Fibroblast of skin of left quadriceps (primary cell): ENCODE measurements around the gene PRDM7.
"Not testable (repeated sequence)": the region's sequence is repeated elsewhere in the genome, so short reads cannot be mapped to it uniquely, and the experiment has no call there.

Experiments
- DNase-seq, 2 experiments: peaks; one replicate each; pipeline ENCODE4 v3.0.0-alpha.2; 2013; ENCODE audit warnings: low read depth in 2 of 2

The PRDM7 gene

DNA sequence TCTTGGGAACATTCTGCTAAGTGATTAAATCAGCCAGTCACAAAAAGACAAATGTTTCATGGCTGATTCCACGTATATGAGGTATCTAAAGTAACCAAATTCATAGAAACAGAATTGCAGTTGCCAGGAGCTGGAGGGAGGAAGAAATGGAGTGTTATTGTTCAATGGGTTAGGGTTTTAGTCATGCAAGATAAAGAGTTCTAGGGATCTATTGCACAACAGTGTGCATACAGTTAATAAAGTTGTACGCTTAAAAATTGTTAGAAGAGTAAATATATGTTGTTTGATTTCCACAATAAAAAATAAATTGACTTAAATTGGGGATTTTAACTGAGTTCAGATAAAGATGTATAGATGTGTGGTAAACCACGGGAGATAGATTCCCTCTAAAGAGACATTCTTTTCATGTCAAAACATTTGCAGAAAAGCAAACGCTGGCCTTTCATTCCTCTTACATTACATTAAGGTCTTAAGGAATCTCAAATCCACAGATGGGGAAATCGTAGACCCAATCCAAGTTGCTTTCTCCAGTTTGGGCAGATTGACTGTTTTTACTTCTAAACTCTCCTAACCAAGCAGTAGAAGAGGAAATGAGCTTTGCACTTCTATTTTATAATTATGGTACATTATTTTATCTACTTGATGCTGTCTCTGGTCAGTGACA, 4.6 kb downstream of the PRDM7 start:
- no peak for DNase-seq

DNA sequence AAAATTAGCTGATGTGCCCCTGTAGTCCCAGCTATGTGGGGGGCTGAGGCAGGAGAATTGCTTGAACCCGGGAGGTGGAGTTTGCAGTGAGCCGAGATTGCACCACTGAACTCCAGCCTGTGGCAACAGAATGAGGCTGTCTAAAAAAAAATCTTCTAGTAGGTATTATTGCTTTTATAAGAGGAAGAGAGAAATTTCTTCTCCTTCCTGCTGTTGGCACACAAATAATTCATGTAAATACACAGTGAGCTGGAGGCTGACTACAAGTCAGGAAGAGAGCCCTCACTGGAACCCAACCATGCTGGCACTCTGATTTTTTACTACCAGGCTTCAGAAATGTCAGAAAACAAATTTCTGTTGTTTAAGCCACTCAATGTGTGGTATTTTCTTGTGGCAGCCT, 6.7 kb downstream of the PRDM7 start:
- no peak for DNase-seq

DNA sequence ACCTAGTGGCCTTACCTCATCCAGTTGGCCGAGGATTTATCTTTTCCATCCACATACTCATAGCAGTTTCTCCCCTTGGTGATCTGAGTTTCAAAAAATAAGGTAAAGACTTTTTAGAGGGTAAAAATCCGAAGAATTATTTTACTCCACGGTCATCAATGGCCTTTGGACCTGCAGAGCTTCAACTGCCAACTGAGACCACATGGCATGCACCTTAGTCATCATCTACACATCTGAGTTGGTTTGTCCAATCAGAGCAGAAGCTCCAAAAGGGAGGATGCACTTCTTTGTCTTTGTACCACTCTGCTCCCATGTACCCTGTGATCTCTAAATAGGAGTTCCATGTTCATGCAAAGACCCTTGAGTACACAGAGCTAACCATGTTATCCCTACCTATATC, 15.7 kb downstream of the PRDM7 start:
- no peak for DNase-seq

DNA sequence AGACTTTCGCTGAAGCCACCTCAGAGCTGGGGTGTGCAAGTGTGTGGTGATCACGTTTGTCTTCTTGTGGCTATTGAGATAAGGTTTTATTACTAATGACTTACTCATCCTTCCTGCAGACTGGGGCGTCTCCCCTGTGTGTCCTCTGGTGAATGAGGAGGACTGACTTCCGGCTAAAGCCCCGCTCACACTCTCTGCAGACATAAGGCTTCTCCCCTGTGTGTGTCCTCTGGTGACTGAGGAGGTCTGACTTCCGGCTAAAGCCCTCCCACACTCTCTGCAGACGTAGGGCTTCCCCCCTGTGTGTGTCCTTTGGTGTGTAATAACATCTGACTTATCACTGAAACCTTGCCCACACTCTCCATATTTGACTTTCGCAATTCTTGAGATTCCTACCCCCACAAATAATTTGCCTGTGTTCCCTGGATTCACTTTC, 19.4 kb downstream of the PRDM7 start:
- peak in 1 of 2 experiments; percentile 15 for DNase-seq

DNA sequence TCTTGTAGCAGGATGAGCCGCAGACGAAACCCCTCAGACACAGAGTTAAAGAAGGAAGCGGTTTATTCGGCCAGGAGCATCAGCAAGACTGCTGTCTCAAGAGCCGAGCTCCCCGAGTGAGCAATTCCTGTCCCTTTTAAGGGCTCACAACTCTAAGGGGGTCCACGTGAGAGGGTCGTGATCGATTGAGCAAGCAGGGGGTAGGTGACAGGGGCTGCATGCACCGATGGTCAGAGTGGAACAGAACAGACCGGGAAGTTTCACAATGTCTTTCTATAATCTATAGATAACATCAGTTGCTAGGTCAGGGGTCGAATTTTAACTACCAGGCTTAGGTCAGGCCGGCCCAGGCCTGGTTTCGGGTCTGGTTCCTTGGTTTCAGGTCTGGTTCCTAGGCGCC, 20.6 kb downstream of the PRDM7 start:
- not testable (repeated sequence) for DNase-seq

DNA sequence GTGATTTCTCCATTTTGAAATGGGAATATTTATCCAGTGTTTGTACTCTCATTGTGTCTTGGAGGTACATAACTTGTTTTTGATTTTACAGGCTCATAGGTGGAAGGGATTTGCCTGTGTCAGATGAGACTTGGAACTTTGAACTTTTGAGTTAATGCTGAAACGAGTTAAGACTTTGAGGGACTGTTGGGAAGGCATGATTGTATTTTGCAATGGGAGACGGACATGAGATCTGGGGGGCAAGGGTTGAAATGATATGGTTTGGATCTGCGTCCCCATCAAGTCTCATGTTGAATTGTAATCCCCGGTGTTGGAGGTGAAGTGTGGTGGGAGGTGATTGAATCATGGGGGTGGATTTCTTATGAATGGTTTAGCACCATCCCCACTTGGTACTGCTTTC, 21.8 kb downstream of the PRDM7 start:
- no peak for DNase-seq

DNA sequence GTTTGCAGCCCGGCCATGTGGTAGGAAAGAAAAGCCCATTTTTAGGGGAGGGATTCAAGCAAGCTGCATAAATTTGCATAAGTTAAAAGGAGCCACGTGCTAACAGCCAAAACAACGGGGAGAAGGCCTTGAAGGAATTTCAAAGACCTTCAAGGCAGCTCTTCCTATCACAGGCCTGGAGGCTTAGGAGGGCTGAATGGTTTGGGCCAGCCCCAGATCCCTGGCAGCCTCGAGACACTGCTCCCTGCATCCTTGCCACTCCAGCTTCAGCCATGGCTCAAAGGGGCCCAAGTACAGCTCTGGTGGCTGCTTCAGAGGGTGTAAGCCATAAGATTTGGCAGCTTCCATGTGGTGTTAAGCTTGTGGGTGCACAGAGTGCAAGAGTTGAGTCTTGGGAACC, 22.6 kb downstream of the PRDM7 start:
- DNase-seq, result no peak

DNA sequence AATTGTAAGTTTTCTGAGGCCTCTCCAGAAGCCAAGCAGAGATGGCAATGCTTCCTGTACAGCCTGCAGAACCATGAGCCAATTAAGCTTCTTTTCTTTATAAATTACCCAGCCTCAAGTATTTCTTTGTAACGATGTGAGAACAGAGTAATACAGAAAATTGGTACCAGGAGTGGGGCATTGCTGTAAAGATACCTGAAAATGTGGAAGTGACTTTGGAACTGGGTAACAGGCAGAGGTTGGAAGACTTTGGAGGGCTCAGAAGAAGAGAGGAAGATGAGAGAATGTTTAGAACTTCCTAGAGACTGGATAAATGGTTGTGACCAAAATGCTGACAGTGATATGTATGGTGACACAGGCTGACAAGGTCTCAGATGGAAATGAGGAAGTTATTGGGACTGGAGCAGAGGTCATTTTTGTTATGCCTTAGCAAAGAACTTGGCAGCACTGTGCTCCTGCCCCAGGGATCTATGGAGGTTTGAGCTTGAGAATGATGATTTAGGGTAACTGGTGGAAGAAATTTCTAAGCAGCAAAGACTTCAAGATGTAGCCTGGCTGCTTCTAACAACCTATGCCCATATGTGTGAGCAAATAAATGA, 23.1 kb downstream of the PRDM7 start:
- no peak for DNase-seq

DNA sequence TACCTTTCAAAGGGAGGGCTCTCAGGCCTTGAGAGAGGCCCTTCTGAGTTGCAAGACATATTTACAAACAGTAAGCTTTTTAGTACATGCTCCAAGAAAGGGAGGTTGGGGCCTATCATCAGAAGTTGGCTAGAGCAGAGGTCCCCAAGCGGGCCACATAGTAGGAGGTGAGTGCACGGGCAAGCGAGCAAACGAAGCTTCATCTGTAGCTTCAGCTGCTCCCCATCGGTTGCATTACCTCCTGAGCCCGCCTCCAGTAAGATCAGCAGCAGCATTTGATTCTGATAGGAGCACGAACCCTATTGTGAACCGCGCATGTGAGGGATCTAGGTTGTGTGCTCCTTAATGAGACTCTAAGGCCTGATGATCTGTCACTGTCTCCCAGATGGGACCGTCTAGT, 26.2 kb downstream of the PRDM7 start:
- no peak for DNase-seq

DNA sequence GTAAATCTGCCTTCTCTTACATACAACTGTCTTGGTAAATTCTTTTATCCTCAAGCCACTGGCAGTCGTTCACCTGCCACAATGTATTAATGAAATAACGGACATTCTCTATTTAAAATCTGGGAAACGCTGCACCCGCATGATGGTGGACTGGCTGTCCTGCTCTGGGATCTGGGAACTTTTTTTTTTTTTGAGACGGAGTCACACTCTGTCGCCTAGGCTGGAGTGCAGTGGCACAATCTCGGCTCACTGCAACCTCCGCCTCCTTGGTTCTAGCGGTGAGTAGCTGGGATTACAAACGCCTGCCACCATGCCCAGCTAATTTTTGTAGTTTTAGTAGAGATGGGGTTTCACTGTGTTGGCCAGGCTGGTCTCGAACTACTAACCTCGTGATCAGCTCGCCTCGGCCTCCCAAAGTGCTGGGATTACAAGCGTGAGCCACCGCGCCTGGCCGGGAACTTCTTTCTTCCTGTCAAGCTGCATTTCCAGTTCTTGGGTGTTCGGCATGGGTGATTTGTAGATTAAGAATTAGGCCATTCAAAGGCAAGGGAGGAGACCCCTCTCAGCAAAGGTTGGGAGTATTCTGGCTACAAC, 28.3 kb downstream of the PRDM7 start:
- no peak for DNase-seq

DNA sequence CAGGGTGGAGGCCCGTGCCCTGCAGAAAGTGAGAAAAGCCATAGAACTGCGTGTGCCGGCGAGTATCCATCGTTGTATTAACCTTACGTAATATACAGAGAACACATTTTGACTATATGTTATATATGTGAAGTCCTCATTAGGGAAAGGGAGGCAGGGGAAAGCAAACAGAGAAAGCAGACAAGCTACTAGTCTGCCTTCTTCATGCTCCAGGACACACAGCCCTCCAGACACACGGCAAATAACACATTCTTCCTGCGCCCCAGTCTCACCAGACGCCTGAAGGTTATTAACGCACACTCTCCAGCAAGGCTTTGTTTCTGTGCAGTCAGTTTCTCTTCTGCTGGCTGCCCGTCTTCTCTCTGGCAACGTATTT, 28.8 kb downstream of the PRDM7 start:
- DNase-seq, result no peak

DNA sequence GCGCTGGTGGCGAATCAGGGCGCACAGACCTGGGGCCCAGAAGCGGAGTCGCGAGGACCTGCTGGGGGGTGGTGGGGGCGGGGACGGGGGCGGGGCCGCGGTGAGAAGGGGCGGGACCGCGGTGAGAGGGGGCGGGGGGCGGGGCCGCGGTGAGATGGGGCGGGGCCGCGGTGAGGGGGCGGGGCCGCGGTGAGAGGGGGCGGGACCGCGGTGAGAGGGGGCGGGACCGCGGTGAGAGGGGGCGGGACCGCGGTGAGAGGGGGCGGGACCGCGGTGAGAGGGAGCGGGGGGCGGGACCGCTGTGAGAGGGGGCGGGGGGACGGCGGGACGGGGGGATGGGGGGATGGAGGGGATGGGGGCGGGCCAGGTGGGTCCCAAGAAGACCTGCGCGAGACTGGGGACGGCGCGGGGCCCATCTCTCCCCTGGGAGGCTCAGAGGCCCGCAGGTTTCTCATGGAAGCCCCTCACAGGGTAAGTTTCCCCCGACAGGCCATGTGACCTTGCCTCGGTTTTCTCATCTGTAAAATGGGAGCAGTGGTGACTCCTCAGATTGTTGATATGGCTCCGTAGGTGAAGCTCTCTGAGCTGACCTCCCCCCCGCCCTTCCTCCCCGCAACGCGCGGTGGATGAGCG, 29.3 kb downstream of the PRDM7 start:
- no peak for DNase-seq

DNA sequence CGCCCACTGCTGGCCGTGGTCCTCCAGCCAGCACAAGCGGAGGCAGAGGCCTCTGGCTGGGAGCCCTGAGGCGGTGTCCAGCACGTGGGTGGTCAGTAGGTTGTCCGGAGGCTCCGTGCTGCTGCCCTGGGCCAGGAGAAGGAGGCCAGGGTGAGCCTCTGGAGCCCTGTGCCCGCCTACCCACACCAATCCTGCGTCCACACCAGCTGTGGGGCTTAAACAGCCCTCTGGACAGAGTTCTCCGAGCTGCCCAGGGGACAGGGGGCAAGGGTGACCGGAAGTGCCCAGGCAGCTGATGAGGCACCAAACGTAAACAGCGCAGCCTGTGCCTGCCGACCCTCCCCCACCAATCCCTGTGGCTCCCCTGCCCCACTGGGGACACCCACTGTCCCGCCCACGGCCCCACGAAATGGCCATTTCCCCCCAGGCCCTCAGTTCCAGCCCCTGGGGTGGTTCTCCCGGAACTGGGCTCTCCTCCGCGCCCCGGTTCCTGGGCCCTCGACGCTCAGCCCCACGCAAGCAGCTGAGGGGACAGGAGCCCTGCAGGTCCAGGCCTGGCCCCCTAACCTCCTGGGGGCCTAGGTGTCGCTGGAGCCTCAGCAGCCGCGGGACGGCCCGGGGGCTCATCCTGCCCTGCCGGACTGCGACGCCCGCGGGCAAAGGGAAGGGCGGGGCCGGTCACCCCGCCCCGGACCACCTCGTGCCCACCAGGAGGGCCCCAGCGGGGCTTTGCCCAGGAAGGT, 30.0 kb downstream of the PRDM7 start:
- DNase-seq, result no peak

DNA sequence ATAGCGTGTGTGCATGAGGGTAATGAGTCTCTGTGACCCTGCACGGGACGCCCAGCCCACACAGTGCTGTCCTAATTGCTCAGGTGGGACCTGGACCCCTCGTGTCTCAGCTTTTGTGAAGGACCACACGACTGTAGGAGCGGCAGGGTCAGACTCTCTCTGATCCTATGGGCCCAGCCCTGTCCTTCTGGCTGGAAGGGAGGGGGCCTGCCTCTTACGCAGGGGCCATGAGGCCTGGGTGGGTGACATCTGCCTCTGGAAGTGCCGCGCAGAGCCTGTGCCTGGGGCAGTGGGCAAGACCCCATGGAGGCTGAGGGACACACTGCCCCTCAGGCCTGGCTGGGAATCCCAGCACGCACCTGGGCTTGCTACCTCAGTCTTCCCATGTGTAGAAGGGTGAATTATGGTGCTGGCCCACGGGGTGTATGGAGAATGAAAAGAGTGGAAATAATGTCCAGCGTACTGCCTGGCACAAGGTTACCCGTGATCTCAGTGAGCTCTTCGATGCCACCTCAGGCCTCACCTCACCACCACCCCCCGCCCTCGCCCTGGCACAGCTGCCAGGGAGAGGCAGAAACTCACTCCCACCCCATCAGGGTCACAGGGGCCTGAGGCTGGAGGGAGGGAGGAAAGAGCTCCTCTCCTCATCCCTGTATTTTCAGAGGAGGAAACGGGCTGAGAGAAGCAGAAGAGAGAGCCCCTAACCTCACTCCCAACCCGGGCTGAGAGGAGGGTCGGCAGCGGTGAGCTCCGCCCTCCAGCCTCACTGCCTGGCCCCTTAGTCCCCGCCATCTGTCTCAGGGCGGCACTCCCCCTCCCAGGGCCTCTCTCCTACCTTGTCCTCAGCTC, 30.8 kb downstream of the PRDM7 start:
- DNase-seq, result no peak

DNA sequence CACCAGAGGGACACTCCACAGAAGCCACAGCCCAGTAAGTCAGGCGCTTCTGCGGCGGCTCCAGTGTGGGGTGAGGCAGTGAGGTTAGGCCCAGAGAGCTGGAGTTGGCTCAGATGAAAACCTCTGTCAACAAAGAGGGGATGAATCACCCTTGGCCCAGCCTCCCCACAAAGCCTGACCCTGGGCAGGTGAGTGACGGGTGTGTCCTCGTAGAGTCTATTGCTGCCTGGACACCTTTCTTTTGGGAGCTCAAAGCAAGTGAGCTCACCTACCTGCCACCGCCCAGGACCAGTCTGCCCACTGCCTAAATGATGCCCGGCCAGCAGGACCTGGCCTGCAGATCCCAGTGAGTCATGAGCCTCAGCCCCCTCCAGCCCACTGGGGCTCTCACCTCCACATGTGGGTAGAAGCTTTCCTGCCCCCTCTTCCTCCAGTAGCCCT, 33.0 kb downstream of the PRDM7 start:
- no peak for DNase-seq

DNA sequence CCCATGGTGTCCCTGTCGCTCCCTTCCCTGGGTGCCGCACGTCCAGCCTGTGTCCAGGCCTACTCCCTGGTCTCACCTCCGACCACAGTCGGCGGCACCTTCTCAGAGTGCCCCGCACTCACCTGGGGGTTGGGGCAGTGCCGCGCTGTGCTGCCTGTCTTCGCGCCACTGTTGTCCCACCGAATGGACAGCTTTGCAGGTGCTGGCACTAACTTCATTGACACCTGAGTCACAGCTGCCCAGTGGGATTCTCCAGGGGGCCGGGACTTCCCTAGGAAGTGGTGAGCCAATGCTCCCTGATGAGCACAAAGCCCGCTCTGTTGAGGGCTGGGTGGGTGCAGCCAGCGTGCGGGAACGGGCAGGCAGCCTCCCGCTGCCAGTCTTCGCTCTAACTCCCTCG, 33.6 kb downstream of the PRDM7 start:
- DNase-seq, result no peak

DNA sequence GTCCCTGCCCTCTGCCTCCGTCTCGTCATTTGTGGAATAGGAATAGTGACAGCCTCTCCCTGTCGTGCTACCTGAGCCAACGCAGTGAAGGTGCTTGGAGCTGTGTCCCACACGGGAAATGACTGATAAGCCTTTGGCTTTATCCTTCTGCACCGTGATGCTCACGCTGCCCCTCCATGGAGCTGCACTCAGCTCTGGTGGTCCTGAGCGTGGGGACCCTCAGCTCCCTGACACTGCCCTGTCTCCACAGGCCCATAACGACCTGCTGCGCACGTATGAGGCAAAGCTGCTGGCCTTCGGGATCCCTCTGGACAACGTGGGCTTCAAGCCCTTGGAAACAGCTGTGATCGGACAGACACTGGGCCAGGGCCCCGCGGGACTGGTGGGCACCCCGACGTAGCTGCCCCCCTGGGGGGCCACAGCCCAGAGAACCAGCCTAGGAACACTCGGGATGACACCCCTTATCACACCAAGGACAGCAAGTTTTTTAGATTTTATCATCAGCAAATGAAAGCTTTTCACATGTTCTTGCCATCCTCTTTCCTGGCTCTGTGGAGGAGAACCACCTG, 34.1 kb downstream of the PRDM7 start:
- no peak for DNase-seq

DNA sequence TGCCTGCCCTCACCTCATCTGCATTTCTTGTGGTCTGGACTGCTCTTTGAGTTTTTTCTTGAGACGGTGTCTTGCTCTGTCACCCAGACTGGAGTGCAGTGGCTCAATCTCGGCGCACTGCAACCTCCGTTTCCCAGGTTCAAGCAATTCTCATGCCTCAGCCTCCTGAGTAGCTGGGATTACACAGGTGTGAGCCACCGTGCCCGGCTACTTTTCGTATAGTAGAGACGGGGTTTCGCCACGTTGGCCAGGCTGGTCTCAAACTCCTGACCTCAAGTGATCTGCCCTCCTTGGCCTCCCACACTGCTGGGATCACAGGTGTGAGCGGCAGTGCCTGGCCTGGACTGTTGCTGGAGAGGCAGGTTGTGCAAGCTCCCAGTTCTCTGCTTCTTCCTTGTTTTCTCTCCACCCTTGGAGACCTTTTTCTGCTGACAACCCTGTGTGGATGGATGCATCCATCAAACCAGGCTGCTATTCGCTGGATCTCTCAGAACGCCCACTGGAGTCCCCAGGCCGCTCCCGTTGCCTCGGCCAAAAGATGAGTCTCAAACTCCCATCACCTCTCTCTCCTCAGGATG, 35.1 kb downstream of the PRDM7 start:
- DNase-seq, result no peak

DNA sequence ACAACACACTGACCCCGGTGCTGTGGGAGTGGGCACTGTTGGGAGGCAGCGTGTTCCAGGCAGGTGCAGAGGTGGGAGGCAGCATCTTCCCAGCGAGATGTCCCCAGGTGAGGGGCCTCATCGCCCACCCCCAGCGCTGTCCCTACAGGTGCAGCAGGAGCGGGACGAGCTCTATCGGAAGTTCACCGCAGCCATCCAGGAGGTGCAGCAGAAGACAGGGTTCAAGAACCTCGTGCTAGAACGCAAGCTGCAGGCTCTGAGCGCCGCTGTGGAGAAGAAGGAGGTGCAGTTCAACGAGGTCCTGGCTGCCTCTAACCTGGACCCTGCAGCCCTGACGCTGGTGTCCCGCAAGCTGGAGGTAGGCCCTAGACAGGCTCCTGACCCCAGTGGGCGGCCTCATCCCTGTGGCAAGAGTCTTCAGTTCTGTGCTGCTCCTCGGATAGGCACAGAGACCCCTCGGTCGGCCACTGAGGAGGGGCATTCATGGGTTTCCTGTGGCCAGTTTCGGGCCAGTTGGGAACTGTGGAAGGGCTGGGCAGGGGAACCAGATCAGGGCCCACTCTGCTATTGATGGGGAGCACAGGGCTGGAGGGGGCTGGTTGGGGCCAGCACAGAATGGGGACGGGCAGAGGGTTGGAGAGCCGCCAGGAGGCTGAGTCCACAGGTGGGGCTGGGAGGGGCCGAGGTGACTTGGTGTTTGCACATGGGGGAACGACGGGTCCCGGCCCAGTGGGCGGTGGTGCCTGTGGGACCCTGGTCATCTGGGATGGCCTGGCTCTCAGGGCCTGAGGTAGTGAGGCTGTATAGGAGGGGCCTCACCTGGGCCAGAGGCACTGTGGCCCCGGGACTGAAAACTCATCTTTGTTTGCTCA, 36.7 kb downstream of the PRDM7 start:
- no peak for DNase-seq

DNA sequence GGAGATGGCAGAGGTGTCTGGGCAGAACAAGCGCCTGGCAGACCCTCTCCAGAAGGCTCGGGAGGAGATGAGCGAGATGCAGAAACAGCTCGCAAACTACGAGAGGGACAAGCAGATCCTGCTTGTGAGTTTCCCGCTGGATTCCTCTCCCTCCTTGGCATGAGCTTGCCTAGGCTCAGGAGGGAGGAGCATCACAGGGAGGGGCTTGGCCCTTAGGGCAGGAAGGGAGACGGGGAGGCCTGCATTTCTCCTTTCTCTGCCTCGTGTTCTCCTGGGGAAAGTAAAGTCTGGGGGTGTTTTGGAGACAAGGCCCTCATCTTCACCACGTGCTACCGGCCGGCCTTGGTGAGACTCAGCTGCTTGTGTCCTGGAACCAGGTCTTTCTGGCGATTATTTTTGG, 39.9 kb downstream of the PRDM7 start:
- no peak for DNase-seq
